Stimulated activated CD4-positive, alpha-beta T cell treated with anti-CD3 and anti-CD28 coated beads, Interleukin-15, amount 100 ng/mL, for 24 hours (primary cell): Measurements from ENCODE around the gene VTI1A.
"Not testable (repeated sequence)": the region's sequence is repeated elsewhere in the genome, so short reads cannot be mapped to it uniquely, and the experiment has no call there.

Source experiments
- DNase-seq: peaks from one replicate; pipeline ENCODE4 v3.0.0-alpha.2; 2020

VTI1A gene

GRCh38 chr10:112844681-112845544 lies 397.9 kb downstream of the VTI1A start:
- no peak for DNase-seq

GRCh38 chr10:112847778-112848177 lies 400.8 kb downstream of the VTI1A start:
- DNase-seq, result no peak

GRCh38 chr10:112848228-112848627 lies 401.2 kb downstream of the VTI1A start:
- DNase-seq, result no peak

- DNase-seq, result no peak
Observed at GRCh38 chr10:112848868-112849430, 401.9 kb downstream of the VTI1A start.

- no peak for DNase-seq
Observed at GRCh38 chr10:112849546-112849945, 402.5 kb downstream of the VTI1A start.

GRCh38 chr10:112851181-112851580 lies 404.2 kb downstream of the VTI1A start:
- DNase-seq, result no peak

- no peak for DNase-seq
Observed at GRCh38 chr10:112851588-112852211, 404.7 kb downstream of the VTI1A start.

GRCh38 chr10:112852306-112852705 lies 405.3 kb downstream of the VTI1A start:
- no peak for DNase-seq

- DNase-seq, result no peak
Observed at GRCh38 chr10:112855134-112855533, 408.1 kb downstream of the VTI1A start.

- DNase-seq, result no peak
Observed at GRCh38 chr10:112857493-112857892, 410.5 kb downstream of the VTI1A start.

GRCh38 chr10:112858986-112859651 lies 412.1 kb downstream of the VTI1A start:
- DNase-seq, result no peak

- no peak for DNase-seq
Observed at GRCh38 chr10:112859793-112860192, 412.8 kb downstream of the VTI1A start.

GRCh38 chr10:112863461-112863860 lies 416.4 kb downstream of the VTI1A start:
- not testable (repeated sequence) for DNase-seq
